HG02588 (cell line): ENCODE data around the gene CLEC3B.
"Not testable (repeated sequence)": the region's sequence is repeated elsewhere in the genome, so short reads cannot be mapped to it uniquely, and the experiment has no call there.

ENCODE experiments used
- ATAC-seq: cut with Tn5 transposase; IDR thresholded peaks from one replicate; pipeline ENCODE4 v1.9.1; 2021; ENCODE audit warnings: mild to moderate bottlenecking, moderate library complexity; ENCODE audit not compliant: unreplicated experiment

CLEC3B gene

DNA sequence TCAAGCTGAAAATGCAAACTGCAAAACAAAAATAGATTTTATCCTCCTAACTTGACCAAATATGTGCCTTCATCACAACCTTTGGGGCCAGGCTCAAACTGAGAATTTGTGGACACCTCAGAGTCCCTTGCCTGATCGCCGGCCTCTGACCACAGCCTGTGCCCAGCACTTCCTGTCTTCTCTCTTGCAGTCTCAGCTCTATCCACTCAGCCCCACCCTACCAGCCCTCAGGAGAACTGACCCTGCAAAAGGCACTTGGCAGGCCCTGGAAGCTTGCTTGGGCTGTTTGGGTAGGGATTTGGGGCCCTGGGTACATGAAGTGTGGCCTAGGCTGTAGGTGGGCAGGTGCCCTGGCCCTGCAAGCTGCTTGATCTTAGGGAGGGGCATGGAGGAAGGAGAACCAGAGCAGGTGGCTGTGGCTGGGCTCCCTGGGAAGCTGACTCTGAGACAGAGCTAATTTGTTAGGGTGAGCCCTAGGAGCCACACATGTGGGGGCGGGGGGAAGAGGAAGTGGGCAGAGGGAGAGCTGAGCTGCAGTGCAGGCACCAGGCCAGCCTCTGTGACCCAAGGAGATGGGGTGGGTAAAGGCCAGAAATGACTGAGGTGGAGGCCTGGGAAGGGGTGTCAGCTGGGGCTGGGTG is 8.6 kb downstream of the CLEC3B start:
- ATAC-seq, result no peak

DNA sequence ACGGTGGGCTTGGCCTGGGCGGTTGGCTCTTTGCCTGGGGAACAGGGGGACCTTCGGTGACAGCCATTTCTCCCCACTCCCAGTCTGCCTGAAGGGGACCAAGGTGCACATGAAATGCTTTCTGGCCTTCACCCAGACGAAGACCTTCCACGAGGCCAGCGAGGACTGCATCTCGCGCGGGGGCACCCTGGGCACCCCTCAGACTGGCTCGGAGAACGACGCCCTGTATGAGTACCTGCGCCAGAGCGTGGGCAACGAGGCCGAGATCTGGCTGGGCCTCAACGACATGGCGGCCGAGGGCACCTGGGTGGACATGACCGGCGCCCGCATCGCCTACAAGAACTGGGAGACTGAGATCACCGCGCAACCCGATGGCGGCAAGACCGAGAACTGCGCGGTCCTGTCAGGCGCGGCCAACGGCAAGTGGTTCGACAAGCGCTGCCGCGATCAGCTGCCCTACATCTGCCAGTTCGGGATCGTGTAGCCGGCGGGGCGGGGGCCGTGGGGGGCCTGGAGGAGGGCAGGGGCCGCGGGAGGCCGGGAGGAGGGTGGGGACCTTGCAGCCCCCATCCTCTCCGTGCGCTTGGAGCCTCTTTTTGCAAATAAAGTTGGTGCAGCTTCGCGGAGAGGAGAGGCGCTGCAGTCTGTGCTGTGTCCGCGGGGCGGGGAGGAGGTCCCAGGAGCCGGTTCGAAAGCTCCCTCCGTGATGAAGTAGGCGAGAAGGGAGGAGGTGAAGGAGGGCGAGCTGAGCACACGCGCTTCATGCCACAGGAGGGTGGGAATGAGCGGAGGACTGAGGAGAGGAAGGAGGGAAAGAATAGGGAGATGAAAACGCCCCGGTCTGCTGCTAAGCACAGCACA is 9.6 kb downstream of the CLEC3B start:
- no peak for ATAC-seq

DNA sequence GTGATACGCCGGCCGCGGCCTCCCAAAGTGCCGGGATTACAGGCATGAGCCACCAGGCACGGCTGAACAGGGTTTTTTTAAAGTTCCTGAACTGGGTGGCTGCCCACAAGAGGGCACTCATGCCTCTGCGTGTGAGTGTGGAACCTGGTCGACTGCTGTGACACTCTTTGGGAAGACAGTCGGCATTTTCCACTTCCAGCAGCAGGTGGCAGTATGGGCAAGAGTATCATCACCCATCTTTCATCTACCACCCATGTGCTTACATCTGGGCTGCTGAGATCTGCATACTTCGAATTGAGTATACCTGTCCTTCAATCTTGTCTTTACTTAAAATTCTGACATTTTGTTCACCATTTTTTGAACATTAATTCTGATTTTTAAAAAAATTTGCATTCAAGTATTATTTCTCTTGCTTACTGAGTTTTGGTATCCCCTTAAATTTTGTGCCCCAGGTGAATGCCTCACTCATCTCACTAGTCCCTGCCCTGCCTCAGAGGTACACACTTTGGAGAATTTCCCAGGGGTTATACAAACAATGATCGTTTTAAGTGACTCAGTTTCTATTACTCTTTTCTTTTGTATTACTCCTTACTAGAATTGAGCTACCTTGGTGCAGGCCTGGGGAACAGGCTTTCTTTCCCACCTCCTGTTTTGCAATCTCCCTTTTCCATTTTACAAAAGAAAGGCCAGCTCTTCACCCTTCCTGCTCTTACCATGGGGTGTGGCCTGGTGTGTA is 11.8 kb downstream of the CLEC3B start:
- peak; percentile 68 for ATAC-seq

DNA sequence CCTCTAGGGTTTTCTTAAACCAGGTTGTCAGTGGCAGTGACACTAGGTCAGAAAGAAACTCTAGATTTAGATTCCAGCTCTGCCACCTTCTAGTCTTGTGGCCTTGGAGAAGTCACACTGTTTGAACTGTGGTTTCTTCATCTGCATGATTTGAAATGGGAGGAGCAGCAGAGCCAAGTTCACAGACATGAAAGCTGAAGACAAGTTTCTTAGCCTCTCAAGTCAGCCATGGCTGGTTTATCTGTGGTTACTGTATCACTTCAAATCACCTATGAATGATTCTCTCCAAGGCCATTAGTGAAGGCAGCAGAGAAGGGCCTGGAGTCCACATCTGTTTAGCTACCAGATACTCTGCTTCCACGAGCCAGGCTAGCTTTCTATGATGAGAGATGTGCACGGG is 15.6 kb downstream of the CLEC3B start:
- no peak for ATAC-seq

DNA sequence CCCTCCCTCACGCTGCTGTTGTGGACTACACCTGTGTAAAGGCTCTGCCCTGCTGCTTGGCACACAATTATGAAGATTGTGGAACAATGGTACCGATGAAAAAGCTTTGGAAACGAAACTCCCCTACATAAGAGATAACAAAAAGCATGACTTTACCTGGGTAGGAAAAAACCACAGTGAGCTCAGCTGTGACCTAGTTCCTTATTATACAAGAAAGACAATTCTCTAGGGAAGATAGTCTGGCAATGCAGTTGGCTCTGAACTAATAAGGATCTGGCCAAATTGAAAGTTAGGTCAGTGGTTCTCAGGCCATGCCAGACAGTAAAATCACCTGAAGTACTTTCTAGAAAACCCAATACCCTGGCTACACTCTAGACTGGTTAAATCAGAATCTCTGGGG is 16.1 kb downstream of the CLEC3B start:
- no peak for ATAC-seq

DNA sequence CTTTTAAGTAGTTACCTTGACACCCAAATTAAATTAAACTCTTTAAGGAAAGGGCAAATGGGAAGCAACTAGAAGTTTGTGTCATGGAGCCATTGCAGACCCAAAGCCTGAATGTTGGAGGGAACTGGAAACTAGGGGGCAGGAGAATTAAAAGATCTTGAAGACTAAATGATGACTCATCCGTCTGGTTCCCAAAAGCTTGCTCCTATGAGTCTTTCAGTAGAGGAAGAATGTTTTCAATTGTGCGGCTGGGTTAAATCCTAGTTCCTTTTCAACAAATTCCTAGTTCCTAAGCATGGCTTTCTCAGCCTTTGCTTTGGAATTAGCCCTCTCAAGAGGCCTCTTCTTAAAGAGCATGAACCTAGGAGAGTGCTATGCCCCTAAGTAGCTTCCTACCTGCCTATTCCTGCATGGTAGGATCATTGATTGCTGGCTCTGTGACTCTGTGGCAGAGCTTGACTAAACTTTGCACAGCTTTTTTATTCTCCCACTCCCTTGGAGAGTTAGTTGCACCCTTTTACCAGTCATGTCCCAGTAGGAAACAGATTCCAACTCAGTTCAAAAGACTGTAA is 17.7 kb downstream of the CLEC3B start:
- no peak for ATAC-seq

DNA sequence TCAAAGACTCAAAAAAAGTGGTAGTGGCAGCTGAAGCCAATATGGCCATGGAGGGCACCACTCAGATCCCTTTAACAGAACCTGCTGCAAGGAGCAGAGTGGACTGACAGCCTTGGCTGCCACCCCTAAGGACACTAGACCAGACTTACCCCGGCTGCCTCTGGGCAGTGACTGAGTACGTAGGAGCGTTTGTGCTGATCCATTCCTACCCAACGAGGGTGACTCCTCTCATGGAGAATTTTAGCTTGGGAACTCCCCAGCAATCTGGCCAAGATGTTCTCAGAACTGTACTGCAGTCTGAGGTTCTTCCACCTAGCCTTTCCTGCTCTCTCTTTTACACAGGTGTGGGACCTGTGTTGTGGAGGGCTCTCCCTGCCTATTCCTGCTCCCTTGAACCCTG is 22.1 kb downstream of the CLEC3B start:
- ATAC-seq, result no peak

DNA sequence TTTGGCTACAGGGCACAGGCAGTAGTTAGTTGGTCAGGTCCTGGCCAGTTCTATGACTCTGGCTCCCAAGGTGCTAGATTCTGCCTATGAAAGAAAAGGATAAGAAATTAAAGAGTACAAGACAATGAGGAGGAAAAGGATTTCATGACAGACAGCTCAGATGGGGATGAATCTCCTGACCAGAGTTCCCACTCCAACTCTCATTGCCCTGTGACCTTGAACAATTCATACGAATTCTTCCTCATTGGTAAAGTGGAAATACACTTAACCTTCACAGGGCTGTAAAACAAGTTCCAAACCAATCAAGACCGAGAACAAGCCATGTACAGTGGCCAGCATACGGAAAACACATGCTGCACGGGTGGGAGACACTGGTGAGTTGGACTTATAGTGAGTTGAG is 23.7 kb downstream of the CLEC3B start:
- ATAC-seq, result no peak

DNA sequence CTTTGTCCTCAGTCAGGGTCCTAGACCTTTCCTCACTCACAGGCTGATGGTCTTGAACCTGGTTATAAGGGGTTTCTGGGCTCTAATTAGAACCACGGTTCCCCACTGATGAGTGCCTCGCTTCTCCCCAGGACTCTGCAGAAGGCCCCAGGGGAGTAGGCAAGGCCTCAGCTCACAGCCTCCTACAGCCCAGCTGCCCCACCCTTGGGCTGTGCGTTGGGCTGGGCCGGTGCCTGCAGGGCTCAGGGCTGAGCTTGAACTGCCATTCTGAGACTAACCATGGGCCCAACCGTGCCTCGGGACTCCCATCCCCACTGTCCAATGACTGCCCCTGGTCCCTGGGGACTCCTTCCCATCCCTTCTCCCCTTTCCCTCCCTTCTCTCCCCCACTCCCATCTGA is 25.6 kb downstream of the CLEC3B start:
- no peak for ATAC-seq

DNA sequence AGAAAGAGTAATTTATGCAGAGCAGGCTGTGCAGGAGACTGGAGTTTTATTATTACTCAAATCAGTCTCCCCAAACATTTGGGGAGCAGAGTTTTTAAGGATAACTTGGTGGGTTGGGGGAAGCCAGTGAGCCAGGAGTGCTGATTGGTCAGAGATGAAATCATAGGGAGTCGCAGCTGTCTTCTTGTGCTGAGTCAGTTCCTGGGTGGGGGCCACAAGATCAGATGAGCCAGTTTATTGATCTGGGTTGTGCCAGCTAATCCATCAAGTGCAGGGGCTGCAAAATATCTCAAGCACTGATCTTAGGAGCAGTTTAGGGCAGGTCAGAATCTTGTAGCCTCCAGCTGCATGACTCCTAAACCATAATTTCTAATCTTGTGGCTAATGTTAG is 27.7 kb downstream of the CLEC3B start:
- not testable (repeated sequence) for ATAC-seq

DNA sequence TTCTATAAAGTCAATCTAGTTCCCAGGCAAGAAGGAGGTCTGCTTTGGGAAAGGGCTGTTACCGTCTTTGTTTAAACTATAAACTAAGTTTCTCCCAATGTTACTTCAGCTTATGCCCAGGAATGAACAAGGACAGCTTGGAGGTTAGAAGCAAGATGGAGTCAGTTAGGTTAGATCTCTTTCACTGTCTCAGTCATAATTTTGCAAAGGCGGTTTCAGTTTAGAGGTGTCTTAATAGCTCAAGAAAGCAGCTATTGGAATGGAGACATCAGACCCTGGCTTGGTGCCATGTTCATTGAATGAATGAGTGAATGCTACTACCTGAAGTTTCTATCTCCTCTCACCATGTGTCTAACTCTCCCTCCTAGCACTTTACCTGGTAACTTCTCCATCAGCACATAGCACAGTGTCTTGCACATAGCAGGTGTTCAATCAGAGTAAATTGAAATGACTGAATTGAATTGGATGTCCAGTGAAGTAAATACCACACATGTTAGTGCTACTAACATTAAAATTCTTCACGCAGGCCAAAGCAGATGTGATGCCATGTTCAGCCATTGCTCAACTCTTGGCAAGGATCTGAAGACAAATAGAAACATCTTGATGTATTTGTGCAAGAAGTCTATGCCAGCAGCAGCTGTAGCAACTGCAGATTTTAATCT is 28.2 kb downstream of the CLEC3B start:
- no peak for ATAC-seq

DNA sequence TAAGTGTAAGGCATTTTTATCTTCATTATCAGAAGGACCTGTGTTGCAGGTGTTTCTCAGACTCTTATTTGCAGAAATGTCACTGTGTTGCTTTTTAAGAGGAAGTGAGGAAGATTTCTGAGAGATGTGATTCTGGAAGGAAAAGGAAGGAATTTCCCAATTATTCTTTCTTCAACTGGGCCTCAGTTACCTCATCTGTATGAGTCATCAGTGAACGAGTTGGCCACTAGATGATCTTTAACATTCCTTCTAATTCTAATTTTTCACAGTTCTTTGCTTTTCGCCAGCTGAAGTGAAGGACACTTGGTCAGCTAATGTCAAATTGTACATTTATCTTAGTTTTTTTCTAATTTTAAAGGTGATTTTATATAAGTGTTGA is 28.9 kb downstream of the CLEC3B start:
- ATAC-seq, result no peak

DNA sequence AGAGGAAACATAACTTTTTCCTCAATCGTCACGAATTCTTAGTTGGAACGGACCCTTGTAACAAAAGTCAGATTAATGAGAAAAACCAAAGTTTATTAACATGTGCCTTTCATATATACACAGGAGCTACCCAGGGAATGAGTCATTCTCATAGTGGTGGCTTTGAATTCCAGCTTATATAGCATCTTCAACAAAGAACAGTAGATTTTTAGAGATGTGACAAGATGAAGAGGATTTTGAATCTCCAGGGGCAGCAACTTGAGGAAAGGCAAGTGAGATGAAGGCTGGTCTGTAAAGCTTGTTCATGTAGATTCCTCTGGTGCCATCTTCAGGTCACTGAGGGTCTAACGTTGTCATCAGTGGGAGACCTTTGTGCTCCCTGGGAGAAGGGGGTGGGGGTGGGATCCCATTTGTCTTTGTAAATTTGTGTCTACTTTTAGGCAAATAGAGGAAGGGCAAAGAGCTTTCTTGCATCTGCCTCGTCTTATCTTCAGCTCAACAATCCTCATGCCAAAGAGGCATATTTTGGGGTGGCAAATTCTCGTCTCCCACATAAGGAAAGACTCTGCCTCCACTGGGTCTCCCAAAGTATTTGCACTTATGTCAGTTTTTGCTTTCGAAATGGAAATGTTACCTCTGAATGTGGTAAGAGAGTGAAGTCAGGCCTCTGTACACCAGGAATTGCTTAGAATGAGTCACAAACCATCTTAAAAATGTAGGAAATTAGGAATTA is 29.5 kb downstream of the CLEC3B start:
- no peak for ATAC-seq

DNA sequence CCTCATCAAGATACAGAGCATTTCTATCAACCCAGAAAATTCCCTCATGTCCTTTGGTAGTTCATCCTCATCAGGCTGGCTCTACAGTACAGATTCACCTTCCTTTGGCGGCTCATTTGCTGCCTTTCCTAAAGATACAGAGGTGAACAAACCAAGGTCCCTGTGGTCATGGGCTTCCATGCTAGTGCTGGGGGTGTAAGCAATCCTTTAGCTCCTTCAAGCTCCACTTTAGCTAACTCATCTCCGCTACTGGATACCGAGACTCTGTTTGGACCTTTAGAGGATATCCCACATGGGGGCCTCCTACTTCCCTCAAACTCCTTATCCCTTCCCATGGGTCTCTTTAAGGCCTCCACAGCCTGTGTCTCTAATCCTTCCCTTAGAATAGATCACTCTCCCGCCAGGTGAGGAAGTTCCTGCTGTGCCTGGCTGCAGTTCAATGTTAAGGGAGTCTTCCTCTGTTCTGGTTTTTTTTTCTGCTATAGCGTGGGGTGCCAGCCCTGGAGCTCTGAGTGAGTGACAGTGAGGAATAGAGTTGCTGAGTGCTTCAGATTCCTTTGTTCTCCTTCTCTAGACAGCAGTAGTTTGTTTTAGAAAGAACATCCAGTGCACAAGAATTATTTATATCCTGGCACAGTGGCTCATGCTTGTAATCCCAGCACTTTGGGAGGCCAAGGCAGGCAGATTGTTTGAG is 30.7 kb downstream of the CLEC3B start:
- no peak for ATAC-seq

DNA sequence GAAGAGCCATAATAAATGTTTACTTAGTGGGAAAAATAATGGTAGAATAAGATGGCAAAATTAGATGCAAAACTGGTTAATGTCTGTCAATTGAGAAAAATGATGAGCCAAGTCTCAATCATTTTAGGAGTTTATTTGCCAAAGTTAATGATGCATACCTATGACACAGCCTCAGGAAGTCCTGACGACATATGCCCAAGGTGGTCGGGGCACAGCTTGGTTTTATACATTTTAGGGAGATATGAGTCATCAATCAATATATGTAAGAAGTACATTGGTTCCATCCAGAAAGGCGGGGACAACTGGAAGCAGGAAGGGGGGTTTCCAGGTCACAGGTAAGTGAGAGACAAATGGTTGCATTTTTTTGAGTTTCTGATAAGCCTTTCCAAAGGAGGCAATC is 31.5 kb downstream of the CLEC3B start:
- no peak for ATAC-seq

DNA sequence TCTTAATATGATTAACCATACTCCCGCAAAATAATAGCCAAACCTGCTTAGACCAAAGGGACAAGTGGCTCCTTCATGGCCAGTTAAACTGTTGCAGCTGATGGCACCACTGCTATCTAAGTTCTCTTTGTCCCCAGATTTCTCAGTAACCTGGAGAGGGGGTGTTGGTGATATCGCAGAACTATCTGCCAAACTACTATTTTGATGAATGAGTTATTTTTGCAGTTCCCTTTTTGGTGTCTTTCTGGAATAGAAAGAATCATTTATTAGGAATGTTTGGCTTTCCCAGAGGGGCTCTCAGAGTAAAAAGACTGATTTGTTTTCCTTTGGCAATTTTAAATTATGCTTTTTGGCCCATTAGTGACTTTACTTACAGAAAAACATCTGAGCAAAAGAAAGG is 33.0 kb downstream of the CLEC3B start:
- no peak for ATAC-seq

DNA sequence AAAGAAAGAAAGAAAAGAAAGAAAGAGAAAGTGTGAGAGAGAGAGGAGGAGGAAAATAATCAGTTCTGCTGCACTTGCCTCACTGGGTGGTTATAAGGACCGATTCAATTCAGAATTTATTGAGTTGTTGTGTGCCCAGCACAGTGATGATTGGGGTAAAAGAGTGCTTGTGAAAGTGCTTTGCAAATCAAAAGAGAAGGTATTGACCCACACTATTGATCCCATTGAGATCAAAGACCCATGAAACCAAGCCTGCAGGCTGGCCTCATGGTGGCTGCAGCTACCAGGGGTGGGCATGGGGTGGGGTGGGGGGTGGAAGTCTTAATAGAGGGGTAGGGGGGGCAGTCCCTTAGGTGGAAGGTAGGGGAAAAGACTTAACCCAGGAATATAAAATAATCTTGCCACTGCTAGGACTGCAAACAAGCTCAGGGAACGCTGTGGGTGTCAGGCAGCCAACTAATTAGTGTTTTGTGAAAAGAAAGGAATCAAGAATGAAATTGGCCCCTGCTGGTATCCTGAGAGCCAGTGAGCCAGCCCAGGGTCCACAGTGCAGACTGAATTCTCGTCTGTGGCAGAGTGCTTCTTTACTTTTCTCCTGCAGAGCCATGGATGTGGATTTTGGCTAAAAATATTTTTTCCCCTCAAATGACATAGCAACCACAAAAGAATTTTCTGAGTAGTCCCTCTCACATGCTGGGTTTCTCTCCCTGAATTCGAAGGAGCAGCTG is 34.2 kb downstream of the CLEC3B start:
- no peak for ATAC-seq

DNA sequence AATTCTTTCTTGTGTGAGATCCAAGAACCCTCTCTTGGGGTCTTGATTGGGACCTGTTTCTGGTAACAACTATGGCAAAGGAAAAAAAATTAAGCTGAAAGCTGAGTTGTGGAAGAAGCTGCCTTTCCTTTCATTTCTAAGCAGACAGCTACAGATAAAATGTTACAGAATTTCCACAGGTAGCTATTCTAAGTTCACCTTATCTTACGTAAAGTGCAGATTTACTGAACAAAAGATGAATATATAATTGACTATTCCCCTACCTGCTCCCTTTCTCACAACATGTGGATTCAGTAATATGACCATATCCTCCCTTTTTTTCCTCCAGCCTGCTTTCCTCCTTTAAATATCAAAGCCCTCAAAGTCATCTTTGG is 36.6 kb downstream of the CLEC3B start:
- ATAC-seq, result no peak
